ENCODE data around the gene LRRC8B.

- no peak for TF ChIP-seq RARB (CRISPR knock-in tag; IDR thresholded peaks at IDR 0.05)
- TF ChIP-seq TCF4 (CRISPR knock-in tag; IDR thresholded peaks at IDR 0.05; ENCODE audit: borderline replicate concordance): no peak
- TF ChIP-seq, protein P1, sequence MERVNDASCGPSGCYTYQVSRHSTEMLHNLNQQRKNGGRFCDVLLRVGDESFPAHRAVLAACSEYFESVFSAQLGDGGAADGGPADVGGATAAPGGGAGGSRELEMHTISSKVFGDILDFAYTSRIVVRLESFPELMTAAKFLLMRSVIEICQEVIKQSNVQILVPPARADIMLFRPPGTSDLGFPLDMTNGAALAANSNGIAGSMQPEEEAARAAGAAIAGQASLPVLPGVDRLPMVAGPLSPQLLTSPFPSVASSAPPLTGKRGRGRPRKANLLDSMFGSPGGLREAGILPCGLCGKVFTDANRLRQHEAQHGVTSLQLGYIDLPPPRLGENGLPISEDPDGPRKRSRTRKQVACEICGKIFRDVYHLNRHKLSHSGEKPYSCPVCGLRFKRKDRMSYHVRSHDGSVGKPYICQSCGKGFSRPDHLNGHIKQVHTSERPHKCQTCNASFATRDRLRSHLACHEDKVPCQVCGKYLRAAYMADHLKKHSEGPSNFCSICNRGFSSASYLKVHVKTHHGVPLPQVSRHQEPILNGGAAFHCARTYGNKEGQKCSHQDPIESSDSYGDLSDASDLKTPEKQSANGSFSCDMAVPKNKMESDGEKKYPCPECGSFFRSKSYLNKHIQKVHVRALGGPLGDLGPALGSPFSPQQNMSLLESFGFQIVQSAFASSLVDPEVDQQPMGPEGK (CRISPR knock-in tag; IDR thresholded peaks at IDR 0.05; ENCODE audit: borderline replicate concordance): no peak
- no peak for TF ChIP-seq ESRRG (CRISPR knock-in tag; IDR thresholded peaks at IDR 0.05)
- no peak for TF ChIP-seq ZNF8 (CRISPR knock-in tag; IDR thresholded peaks at IDR 0.05)
- no peak for TF ChIP-seq ARNTL (CRISPR knock-in tag; IDR thresholded peaks at IDR 0.05; ENCODE audit: borderline replicate concordance, low read depth)
- no peak for TF ChIP-seq TSHZ2 (CRISPR knock-in tag; IDR thresholded peaks at IDR 0.05)
- no peak for TF ChIP-seq ZFP30 (CRISPR knock-in tag; IDR thresholded peaks at IDR 0.05)
- no peak for TF ChIP-seq CSDC2 (CRISPR knock-in tag; IDR thresholded peaks at IDR 0.05)
- no peak for TF ChIP-seq PPARA (CRISPR knock-in tag; IDR thresholded peaks at IDR 0.05; ENCODE audit: borderline replicate concordance)
- TF ChIP-seq ZC3H10 (CRISPR knock-in tag; IDR thresholded peaks at IDR 0.05): no peak
- TF ChIP-seq CREB5 (CRISPR knock-in tag; IDR thresholded peaks at IDR 0.05; ENCODE audit: low read depth): no peak
Observed at GRCh38 chr1:89565521-89565920, 40.9 kb downstream of the LRRC8B start.

Measured in SK-N-SH treated with all-trans-retinoic acid at 6 μM for 48 hours (cell line).